CD4-positive, alpha-beta T cell treated with Interleukin-15 for 4 hours (primary cell): Measurements from ENCODE around the gene CYTH3.
"Not testable (repeated sequence)": the region's sequence is repeated elsewhere in the genome, so short reads cannot be mapped to it uniquely, and the experiment has no call there.

Source experiments
- DNase-seq: peaks from one replicate; pipeline ENCODE4 v3.0.0-alpha.2; 2020; ENCODE audit warnings: low spot score

CYTH3 gene

GRCh38 chr7:6193709-6194108 is 78.7 kb downstream of the CYTH3 start:
- no peak for DNase-seq

DNA sequence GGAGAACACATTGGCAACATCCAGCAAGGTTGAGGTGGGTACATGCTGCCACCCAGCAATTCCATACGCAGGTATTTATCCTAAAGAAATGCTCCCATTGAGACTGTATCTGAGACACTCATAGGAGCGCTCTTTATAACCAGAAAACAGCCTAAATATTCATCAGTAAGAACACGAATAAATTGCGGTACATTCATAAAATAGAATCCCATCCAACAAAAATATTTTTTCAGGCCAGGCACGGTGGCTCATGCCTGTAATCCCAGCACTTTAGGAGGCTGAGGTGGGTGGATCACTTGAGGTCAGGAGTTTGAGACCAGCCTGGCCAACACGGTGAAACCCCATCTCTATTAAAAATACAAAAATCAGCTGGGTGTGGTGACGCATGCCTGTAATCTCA is 81.9 kb downstream of the CYTH3 start:
- DNase-seq: not testable (repeated sequence)

- DNase-seq: no peak
Measured at GRCh38 chr7:6188389-6188788, 84.0 kb downstream of the CYTH3 start.

DNA sequence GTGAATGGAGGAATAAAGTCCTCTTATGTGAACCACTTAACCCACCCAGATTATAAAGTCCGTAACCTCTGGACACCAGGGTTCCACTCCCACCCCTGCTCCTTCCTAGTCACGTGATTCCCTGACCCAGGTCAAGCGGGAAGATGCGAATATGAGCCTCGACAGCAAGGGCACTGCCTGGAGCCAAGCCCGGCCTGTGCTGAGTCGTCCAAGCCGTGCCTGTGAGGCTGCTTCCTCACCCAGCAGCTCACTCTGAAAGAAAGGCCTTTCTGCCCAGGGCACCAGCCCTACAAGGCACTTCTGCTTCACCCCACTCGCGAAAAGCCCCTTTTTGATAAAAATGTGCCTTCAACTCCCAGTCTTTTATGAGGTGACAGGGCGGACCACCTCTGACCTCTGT is 85.8 kb downstream of the CYTH3 start:
- DNase-seq: no peak

DNA sequence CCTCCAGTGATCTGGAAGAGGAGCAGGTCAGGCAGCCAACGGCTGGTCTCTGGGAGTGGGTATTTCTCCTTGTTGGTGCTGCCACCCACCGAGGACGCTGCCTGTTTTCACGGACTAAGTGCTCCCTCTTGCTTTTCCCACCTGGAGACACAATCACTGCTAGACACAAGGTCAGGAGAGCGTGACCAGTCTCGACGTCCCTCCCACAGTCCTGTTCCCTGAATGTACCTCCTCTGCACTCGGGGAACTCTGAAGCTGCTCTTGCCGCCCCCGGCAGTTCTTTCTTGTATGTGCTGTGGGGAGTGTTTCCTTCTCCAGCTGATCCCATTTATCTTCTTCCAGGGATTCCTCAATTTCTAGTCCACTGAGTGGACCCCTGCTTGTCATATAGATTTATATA is 89.4 kb downstream of the CYTH3 start:
- DNase-seq: no peak

DNA sequence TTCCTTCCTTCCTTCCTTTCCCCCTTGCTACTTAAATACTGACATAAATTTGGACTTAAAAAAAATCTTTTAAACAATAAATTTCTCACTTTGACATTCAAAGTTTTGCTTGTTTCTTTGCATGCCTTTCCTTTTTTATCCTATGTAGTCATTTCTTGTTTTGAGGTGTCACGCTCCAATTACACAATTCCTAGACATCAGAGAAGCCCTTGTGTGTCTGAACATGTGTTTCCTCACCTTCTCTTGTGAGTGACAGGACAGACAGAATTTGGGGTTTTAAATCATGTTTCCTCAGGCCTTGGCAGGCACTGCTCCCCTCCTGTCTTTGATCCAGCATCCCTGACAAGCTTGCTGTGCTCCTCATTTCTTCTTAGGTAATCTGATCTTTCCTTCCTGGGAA is 91.3 kb downstream of the CYTH3 start:
- no peak for DNase-seq

DNA sequence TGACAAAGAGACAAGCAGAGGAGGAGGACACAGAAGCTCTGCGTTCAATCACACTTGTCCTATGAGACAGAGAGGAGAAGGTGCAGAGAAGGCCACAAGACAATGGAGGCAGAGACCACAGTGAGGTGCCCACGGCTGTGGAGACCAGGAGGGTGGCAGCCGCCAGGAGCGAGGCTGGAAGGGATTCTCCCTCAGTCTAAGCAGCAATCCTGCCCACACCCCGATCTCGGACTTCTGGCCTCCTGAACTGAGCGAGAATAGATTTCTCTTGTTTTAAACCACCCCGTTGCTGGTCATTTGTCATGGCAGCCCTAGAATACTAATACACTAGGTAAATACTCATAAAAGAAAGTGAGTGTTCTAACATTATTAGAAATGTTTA is 92.1 kb downstream of the CYTH3 start:
- no peak for DNase-seq

DNA sequence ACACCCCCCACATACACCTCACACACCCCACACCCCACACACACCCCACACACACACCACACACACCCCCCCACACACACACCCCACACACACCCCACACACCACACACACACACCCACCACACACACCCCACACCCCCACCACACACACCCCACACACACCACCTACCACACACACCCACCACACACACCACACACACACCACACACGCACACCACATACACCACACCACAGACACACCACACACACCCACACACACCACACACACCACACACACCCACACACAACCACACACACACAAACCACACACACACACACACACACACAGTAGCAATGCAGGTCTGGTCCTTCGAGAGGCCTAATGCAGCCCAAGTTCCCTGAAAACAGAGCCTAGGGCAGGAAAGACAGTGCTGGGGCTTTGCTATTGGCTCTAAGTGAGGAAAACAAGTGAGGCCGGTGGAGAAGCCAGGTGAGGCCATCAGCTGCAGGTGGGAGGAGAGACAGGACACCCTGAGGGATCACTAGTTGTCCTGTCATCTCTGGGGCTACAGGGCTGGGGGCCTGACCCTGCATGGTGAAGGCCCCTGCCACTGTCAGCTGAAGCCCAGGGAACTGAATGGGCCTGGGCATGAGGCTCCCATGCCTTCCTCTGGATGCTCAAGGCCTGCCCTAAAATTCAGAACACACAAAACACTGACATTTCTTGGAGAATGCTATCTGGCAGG is 92.6 kb downstream of the CYTH3 start:
- DNase-seq: no peak

DNA sequence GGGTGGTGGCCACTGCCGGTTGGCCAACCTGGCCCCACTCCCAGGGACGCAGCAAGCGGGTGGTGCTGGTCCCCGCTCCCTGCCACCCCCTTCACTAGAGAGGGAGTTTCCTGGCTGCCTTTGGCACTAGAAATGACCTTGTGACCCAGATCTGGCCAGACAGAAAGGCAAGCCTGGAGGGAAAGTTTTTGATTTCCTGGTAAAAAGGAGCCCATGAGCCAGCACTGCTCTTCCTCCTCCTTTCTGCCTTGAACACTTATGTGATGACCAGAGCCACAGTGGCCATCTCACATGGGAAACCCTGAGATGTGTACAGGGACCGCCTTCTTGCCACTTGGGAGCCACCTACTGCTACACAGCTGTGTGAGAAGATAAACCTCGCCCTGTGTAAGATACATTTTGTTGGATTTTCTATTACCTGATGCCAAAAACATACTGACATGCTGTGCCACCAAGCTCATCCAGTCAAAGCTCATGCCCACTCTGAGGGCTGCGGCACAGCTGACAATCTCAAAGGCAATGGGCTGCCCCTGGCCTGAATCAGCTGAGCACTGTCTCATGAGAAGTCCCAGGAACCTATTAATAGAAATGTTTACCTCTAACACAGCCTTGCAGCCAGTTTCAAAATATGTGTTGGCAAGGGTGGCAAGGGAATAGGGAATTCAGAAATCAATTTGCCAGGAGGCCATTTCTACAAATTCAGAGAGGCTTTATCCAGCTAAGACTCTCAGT is 94.0 kb downstream of the CYTH3 start:
- no peak for DNase-seq

DNA sequence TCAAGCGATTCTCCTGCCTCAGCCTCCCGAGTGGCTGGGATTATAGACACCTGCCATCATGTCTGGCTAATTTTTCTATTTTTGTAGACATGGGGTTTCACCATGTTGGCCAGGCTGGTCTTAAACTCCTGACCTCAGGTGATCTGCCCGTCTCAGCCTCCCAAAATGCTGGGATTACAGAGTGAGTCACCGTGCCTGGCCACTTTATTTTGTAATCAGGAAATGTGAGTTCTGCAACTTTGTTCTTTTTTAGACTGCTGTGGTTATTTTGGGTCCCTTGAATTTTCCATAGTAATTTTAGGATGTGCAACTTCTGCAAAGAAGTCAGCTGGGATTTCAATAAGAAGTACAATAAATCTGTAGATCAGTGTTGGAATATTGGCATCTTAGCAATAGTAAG is 96.8 kb downstream of the CYTH3 start:
- no peak for DNase-seq

GRCh38 chr7:6172910-6173295 is 99.5 kb downstream of the CYTH3 start:
- DNase-seq: no peak

DNA sequence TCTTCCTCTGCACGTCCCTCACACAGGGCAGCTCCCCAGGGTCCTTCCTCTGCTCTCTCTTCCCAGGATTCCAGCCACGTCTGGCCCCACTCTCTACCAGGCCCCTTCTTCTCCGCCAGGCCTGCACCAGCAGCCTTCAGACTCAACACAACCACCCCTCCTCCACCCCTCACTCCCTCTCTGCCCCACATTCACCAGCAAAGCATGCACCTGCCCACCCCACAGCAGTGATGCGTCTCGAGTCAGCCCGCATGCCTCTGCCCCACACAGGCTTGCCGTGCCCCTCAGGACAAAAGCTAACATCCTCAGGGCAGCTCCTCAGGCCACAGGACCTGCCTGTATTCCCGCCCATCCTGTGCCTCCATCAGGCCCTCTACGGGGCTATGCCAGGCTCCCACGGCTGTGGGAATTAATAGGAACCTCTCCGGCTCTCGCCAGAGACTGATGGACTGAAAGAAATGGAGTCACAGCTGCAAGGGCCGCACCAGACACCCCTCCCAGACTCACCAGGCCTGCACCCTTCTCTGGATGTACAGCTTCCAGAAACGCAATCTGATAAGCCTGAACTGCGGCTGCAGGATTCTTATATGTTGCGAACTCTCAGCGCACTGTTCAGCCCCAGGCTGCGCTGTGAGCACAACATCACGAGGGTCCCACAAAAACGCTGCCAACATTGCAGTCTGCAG is 100.1 kb downstream of the CYTH3 start:
- no peak for DNase-seq

GRCh38 chr7:6171532-6172223 is 100.7 kb downstream of the CYTH3 start:
- DNase-seq: no peak

DNA sequence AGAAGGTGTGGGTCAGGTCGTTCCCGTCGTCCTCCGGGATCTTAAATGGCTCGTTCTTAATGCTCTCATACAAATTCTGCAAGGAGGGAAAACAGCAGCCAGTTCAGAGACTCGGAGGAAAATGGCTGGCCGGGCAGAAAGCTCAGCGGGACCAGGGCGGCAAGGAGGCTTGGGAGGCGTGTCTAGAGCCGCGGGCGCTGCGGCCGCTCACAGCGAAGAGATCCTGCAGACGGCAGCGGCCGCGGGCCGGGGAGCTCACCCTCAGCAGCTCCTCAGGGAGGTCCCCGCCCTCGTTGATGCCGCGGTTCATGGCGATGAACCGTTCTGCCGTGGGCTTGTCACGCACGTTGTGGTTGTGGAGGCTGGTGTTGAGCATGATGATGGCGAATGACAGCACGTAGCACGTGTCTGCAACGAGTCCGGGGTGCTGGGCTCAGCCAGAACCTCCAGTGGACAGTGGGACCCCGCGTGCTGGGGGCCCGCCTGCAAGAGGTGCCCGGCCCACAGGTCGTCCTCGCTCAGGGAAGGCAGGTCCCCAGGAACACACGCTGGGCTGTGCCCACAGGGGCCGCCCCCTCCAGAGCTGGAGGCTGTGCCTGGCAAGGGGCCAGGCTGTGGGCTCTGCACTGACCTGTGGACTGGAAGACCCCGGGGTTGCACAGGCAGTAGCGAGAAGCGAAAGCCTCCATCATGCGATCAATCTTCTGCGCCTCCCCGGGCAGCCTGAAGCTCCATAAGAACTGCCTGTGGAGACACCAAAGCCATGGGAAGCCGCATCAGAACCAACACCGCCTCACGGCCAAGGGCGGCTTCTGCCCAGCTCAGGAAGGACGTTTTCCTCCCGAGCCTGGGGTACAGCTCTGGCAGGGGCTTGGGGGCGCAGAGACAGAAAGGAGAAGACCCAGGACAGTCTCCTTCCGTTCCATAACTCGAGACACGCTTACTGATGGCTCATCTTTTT is 101.6 kb downstream of the CYTH3 start:
- no peak for DNase-seq

- no peak for DNase-seq
Measured at GRCh38 chr7:6169805-6170520, 102.5 kb downstream of the CYTH3 start.

- no peak for DNase-seq
Measured at GRCh38 chr7:6168477-6168868, 104.0 kb downstream of the CYTH3 start.

DNA sequence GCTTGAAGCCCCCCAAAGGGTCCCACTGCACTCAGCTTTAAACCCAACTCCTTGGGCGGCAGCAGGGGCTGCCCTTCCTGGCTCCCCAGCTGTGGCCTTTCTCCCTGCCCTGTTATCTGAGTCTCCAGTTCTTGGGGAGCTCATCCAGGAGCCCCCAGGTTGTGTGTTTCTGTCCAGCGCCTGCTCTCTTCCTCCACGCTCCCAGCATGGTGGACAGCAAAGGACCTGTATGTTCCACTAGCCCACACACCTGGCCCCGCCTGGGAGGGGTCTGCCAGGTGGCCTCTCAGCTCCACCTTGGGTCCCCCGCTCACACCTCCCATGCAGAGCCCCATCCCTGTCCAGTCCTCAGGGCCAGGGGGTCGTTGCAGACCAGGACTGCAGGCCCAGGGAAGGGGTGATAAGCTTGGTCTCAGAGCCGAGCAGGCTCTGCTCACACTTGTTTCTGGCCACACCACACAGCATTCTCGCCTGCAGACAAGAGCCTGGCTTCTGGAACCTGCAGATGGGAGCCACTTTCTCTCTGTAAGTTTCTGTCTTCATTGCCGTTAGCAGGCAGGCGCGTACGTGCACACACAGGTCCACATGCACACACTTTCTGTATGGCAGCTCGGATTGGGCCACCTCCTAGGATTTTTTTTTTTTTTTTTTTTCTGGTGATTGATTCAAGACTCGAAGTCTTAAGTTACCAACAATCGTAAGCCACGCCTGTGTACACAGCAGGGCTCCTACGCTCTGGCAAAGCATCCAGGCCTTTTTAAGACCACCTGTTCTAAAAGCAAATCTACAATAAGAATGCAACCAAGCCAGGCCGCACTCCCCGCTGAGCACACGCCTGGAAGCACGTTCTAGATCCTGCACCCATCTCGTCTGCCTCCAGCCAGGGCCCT is 104.6 kb downstream of the CYTH3 start:
- DNase-seq: no peak

DNA sequence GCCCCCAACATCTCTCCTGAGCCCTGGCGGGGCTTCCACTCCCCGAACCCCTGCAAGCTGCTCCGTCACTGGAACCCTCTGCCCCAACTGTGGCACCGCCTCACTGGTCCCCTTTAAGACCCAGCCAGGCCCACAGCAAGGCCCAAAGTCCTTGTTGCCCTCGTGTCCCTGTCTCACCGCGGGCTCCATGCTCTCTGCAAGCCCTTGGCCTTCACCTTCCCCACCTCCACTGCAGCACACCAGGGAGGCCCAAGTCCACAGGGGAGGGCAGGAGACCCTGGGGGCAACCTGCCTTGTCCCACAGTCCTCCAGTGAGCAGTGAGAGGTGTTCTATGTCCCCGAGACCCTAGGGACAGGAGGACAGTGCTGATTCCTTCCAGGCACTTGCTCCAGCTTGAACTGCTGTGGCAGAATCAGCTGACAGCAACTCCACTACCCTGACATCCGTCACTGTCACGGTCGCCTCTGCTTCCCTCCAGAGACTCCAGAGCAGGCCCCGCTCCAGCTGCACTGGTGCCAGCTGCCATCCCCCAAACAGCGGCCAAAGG is 105.3 kb downstream of the CYTH3 start:
- no peak for DNase-seq

GRCh38 chr7:6166443-6166891 is 106.0 kb downstream of the CYTH3 start:
- no peak for DNase-seq
